Jurkat, Clone E6-1 (cell line): ENCODE results near the gene EAF2. TPM values are rescaled to one million over a fixed set of nuclear protein-coding genes. Genes with fewer than 3 reads are reported as not detected.

Experiments
- DNase-seq: peaks from one replicate; pipeline ENCODE4 v3.0.0-alpha.2; 2011; ENCODE audit warnings: low read depth, low spot score
- H3K4me3 ChIP-seq: 2 replicates; pipeline ENCODE4 v1.5.1; 2011; ENCODE audit warnings: mild to moderate bottlenecking, low read length, control low read depth, moderate library complexity
- polyA plus RNA-seq: library from polyadenylated mRNA; unstranded; fragments of >200 nt; gene quantifications from one replicate; pipeline ENCODE4 v1.2.1, GENCODE V29; 2012; ENCODE audit warnings: missing spikeins; ENCODE audit not compliant: insufficient read length, insufficient read depth

The EAF2 gene
- 16.1 TPM for polyA plus RNA-seq

DNA sequence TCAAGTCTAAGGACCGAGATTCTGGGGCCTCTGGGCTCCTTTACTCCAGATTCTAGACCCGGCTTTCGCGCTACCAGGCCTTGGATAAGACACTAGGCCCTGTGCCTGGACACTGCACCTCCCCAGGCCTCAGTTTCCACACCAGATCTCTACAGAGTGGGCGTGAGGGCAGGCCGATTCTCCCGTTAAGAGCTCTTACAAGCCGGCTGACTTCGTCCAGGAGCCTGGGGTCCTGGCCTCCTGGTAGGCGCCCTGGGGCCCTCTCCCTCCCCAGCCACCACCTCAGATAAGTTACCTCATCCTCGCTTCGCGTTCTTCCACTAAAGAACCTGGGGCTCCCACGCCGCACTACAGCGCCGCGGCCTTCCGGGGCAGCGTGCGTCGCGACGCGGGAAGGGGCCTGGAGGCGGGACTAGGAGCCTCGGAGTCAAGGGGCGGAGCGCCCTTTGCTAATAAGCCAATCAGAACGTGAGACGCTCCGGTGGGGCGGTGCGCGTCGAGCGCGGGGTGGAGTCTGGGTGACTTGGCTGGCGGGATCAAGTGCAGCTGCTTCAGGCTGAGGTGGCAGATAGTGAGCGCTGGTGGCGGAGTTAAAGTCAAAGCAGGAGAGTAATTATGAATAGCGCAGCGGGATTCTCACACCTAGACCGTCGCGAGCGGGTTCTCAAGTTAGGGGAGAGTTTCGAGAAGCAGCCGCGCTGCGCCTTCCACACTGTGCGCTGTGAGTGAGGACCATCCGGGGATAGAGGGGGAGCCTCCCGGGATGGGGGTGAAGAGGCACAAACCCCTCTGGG is at the start of gene EAF2, which contains the start of gene IQCB1:
TSS of gene EAF2 (plus strand) at position 539 of the 794 bp plus-strand sequence. CDS start at position 616, 77 bp downstream.
TSS of gene IQCB1 (minus strand) at position 390 of the 794 bp plus-strand sequence. CDS start 6,100 bp downstream, outside the sequence.
- DNase-seq = peak; percentile 95
- peak within 1 kb of the TSS; percentile 89 for H3K4me3 ChIP-seq

DNA sequence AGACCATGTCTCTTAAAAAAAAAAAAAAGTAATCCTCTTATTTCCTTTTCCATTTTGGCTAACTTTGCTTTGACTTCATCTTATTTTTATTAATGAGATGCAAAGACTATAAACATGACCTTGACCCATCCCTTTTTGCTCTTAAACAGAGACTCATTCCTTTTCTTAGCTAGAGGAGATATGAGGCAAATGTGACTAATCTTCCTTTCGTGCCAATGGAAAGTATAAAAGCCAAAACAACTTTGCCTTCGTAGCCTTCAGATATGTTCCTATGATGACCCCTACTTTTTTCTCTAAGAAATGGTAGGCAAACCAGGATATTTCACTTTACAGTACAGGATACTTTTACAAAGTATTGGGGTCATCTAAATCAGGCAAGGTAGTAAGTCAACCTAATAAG is 48.5 kb upstream of the EAF2 start:
- H3K4me3 ChIP-seq = no peak overlapping the region
- no peak for DNase-seq

DNA sequence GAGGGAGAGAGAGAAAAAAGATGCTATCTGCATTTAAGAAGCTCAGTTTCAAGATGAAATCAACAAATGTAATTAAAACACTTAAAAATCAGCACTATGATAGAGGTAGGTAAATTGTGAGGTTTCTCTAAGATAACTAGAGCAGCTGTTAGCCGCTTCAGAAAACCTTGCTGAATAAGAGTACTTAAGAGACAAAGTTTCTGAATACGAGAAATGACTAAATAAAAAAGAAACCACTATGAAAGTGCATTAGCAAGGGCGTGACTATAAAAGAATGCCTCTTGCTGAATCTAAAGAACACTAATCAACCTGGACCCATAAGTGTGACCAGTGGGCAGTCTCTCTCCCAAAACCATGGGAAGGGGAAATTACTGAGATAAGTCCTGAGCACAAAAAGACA is 41.9 kb upstream of the EAF2 start:
- no peak overlapping the region for H3K4me3 ChIP-seq
- DNase-seq = no peak

DNA sequence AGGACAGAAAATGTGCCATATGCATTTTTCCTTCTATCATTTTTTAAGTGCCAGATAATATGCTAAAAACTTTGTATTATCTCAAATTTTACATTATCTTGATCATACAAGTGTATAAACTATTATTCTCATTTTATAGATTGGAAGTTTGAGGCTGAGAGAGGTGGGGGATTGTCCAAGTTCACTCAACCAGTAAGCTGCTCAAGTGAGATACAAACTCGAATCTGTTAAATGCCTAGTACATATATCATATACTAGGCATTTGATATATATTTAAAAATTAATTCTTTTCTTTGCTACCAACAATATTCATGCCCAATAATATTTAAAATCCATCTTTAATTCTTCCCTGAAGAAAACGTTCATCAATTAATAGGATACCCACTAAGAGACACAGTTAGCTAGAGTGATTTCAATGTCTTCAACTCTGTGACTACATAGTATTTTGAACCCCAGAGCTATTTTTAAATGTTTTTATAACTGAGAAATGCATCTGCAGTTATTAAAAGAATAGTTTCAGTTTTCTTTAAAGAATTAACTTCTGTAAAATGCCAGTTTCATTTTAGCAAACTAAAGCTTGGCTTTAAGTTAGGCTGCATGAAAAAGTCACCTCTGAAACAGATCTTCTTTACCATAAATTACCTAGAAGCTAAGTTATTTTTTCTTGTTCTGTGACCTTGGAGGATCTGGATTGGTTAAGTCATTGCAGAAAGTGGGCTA is 40.6 kb upstream of the EAF2 start:
- no peak overlapping the region for H3K4me3 ChIP-seq
- no peak for DNase-seq

DNA sequence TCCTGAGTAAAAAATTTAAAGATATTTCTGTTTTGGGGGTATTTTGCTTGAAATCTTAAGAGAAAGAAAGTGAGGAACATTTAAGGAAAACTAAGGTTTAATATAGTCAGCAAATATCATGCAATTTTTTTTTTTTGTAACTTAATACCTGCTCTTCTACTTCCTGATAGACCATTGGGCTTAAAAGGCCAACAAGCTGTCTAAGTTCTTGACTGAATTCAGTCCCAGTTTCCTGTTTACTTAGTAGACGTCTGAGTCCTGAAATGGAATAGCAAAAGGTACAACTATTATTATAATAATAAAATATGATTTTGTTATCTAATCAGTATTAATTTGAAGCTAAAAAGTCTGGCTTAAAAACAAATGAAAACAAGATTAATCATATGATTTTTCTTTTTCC is 38.0 kb upstream of the EAF2 start:
- no peak overlapping the region for H3K4me3 ChIP-seq
- DNase-seq = no peak

DNA sequence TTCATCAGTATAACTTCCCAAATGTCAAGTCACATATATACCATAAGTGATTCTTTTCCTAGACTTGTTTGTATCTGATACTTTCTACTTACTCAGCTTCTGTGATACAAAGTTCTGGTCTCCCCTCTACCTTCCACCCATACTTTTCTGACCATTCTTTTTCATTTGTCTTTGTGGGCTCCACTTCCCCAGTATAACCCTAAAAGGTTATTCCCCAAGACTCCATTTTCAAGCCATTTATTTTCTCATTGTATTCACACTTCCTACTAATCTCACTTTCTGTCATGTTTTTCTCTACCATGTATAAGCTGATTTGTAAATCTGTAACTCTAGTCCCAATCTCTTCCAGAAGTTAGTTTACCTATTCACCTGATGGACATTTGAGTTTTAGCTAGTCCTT is 34.1 kb upstream of the EAF2 start:
- no peak overlapping the region for H3K4me3 ChIP-seq
- no peak for DNase-seq

DNA sequence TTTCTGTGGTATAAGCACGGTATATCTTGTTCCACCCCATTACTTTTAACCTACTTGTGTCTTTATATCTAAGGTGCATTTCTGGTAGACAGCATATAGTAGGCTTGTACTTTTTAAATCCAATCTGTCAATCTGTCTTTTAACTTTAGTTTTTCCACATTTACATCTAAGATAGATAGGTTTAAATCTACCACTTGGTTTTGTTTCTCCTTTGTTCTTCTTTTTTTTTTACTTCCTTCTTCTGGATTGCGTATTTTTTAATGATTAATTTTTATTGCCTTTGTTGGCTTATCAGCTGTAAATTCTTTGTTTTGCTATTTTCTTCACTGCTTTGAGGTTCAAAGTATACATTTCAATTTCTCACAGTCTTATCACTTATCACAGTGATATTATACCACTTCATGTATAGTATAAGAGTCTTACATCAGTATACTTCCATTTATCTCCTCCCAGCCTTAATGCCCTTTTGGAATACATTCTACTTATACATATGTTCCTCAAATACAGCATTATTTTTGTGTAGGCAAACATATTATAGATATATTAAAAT is 31.2 kb upstream of the EAF2 start:
- no peak overlapping the region for H3K4me3 ChIP-seq
- DNase-seq = no peak

DNA sequence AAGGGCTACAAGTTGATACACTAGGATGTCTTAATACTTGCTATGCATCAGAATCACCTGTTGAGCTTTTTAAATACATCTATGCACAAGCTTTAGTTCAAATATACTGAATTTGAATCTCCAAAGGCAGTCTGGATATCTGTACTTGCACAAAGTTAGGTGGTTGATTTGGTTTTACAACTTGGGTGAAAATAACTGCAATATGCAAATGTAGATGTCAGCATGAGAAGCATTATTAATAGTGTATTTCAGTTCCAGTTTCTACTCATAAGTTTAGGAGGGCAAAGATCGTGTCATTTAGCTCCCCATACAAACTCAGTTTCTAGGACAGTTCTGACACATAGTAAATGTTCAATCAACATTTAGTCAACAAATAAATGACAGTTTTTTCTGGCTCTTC is 25.8 kb upstream of the EAF2 start:
- no peak overlapping the region for H3K4me3 ChIP-seq
- DNase-seq = no peak

DNA sequence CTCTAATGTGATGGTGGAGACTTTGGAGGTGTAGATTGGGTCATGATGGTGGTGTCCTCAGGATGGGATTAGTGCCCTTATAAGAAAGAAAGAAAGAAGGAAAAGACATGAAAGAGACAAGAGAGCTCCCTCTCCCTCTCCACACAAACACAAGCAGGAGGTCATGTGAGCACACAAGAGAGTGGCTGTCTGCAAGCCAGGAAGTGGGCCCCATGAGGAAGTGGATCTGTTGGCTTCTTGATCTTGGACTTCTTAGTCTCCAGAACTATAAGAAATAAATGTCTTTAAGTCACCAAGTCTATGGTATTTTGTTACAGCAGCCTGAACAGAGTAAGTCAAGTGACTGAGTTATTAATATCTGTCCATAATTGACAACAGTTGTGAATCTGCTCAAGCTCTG is 17.3 kb upstream of the EAF2 start:
- H3K4me3 ChIP-seq = no peak overlapping the region
- no peak for DNase-seq

DNA sequence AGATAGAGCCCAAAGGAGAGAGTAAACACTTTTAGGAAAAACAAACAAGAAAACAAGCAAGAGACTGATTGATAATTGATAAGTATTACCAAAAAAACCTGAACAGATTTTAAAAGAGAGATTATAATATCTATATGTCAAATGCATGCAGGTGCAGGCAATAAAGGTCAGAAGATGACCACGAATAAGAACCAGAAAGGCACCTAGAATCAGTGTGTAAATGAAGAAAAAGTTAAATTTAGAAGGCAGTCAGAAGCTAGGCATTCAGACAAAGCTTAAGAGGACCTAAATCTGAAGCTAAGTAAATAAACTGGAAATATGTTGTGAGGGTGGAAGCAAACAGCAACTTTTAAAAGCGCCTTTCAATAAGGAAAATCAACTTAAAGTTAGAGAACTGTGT is 16.4 kb upstream of the EAF2 start:
- no peak overlapping the region for H3K4me3 ChIP-seq
- DNase-seq = no peak

DNA sequence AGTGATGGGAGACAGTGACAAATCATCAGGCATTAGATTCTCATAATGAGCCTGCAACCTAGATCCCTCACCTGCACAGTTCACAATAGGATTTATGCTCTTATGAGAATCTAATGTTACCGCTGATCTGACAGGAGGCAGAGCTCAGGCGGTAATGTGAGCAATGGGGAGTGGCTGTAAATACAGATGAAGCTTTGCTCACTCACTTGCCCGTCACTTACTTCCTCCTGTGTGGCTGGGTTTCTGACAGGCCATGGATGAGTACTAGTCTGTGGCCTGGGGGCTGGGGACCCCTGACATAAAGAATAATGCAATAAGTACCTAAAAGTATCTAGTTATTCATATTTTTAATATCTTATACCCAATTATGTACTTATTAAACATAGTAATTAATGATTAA is 15.8 kb upstream of the EAF2 start:
- no peak overlapping the region for H3K4me3 ChIP-seq
- DNase-seq = no peak

DNA sequence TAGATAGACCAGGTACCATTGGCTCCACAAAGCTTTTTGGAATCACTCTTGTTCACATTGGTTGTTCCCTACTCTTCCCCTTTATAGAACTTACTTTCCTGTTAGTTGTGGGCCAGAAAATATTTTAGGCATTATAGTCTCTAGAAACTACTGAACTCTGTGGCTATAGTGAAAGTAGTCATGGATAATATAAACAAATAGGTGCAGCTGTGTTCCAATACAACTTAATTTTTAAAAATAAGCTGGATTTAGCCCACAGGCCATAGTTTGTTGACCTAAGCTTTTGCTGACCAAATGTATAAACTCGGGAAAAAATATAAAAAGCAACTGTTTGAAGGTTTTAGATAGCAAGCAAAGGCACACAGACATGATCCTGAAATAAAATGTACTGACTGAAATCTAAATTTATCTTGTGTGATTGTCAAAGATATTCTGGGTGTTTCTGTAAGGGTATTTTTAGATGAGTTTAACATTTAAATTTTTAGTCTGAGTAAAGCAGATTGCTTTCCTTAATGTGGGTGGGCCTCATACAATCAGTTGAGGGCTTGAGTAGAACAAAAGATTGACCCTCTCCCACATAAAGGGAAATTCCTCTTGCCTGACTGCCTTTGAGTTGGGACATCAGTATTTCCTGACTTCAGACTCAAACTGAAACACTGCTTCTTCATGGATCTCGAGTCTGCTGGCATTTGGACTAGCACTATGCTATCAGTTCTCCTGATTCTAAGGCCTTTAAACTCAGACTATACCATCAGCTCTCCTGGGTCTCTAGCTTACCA is 13.4 kb upstream of the EAF2 start:
- no peak for DNase-seq
- no peak overlapping the region for H3K4me3 ChIP-seq

DNA sequence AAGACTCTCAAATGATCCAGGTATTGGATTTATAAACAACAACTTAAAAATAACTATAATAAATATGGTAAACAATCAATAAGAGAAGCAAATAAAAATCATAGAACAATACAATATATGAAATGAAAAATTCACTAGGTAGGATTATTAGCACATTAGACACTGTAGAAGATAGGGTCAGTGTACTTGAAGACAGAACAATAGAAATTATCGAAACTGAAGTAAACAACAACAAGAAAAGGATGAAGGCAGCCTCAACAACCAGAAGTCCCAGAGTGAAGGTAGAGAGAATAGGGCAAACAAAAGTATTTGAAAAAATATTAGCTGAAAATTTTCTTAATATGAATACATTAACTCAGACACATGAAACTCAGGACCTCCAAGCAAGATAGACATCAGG is 12.0 kb upstream of the EAF2 start:
- no peak for DNase-seq

DNA sequence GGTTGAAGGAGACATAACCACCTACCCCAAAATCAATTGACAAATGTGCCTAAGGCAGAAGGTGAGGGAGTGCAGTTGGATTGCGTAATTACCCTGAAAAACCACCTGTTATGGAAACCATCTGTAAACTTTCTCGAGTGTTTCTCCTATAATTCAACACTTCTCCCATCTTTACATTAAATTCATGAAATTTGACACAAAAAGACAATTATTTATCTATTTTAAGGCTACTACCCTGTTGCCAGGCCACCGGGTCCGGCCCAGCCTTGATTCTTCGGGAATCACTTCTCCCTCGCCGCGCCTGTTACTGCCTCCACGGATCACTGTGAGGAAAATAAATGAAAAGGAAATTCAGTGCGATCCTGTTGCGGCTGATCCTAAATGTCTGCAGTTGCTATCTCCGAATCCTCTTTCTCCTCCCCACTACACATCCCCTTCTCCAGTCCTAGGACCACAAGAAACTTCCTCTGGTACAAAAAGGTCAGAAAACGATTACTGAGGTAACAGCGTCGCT is 795 bp upstream of the EAF2 start:
- H3K4me3 ChIP-seq = peak overlapping the region; percentile 89
- no peak for DNase-seq

More for the DNA sequence above, 12.0 kb upstream of the EAF2 start:
- H3K4me3 ChIP-seq = no peak overlapping the region

DNA sequence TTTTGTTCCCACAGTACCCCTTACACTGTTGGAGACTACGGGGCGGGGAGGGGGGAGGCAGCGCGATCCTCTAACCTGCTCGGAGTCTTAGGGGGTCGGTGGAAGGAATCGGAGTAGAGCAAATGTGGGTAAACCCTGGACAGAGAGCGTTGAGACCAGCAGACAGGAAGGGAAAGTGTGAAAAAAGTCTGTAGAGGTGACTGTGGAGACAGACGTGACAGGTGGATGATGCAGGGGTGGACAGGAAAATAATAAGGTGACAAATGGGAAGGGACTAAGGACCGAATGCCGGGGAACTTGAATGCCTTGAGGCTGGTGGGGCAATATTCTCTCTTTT is 424 bp downstream of the EAF2 start:
- no peak for DNase-seq
- peak overlapping the region; percentile 89 for H3K4me3 ChIP-seq

DNA sequence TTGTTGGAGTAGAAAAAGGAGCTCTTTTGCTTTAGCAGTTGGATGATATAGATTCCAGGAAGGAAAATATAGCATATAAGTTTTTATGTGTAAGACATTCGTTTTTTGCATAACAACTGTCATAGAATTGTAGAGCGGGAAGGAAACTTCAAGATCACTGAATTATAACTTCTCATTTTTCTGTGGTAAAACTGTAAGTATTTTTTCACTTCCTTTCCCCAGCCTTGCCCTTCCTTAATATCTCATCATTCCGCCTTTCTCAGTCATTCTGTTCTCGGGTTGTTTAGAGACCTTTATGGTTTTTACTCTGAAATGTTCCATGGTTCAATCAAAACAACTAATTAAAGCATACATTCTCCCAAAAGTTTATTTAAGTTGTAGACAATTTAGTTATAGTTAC is 1.1 kb downstream of the EAF2 start:
- DNase-seq = no peak
- H3K4me3 ChIP-seq = no peak overlapping the region; the same call in 1 of the 2 replicates

DNA sequence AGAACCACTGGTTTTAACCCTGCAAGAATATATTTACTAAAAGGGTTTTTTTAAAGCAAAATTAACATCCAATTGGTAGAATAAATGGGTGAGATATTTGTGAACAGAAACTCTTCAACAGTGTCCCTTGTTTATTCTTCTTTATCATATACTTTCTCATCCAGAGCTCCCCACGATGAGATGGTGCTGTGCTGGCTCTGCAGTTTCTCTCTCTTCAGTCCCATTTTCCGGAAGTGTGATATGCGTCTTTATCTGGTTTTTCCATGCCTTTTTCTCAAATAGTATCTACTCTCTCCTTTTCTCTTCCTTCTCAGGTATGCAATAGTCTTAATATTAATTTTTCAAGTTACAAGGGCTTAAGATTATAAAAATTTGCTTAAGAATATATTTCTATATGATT is 1.5 kb downstream of the EAF2 start:
- DNase-seq = no peak
- no peak overlapping the region for H3K4me3 ChIP-seq

DNA sequence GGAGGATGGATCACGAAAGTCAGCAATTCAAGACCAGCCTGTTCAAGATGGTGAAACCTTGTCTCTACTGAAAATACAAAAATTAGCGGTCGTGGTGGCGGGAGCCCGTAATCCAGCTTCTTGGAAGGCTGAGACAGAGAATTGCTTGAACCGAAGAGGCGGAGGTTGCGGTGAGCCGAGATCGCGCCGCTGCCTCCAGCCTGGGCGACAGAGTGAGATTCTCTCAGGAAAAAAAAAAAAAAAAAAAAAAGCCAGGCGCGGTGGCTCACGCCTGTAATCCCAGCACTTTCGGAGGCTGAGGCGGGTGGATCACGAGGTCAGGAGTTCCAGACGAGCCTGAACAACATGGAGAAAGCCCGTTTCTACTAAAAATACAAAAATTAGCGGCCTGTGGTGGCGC is 5.0 kb downstream of the EAF2 start:
- no peak for DNase-seq
- H3K4me3 ChIP-seq = no peak overlapping the region

DNA sequence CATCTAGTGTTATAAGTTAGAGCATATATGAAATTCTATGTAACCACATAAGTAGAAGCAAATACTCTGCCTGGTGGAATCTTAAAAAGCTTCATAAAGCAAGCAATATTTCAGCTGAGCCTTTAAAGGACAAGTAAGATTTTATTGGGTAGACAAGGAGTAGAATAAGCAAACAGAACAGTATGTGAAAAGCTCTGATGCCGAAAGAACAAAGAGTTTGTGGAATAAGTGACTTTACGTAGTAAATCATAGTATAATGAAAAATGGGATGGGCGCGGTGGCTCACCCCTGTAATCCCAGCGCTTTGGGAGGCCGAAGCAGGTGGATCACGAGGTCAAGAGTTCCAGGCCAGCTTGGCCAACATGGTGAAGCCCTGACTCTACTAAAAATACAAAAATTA is 9.9 kb downstream of the EAF2 start:
- DNase-seq = no peak
- H3K4me3 ChIP-seq = no peak overlapping the region
